Motor neuron (in vitro differentiated cells): ENCODE data around the gene UGT1A4. TPM values are rescaled to one million over a fixed set of nuclear protein-coding genes. Genes with fewer than 3 reads are reported as not detected.
A peak's percentile ranks its signal among the peaks of the same experiment; 100 is the strongest.

Source experiments
- ATAC-seq, 8 experiments: fragments of 200-7000 bp; cut with Tn5 transposase; replicated peaks in 6 of 8; 2 replicates each; pipeline ENCODE4 v1.8.0; 2021; ENCODE audit warnings: mild to moderate bottlenecking in 8 of 8, moderate library complexity in 8 of 8
- H3K27ac ChIP-seq, 2 donors: fragments of 250-450 bp; sonication (Bioruptor Pico); 2 replicates each; pipeline ENCODE4 v1.9.0; 2021; ENCODE audit warnings: antibody characterized with exemption in 2 of 2, mild to moderate bottlenecking in 2 of 2, moderate library complexity in 1 of 2
- H3K4me1 ChIP-seq, 2 donors: fragments of 250-450 bp; sonication (Bioruptor Pico); replicated peaks in 1 of 2; 2 replicates each; pipeline ENCODE4 v1.6.1; 2021; ENCODE audit warnings: antibody characterized with exemption in 2 of 2, mild to moderate bottlenecking in 2 of 2, moderate library complexity in 1 of 2
- H3K4me3 ChIP-seq, 5 donors: fragments of 250-450 bp; sonication (Bioruptor Pico); 2 replicates each; pipeline ENCODE4 v1.9.0; 2021; ENCODE audit warnings: antibody characterized with exemption in 5 of 5, mild to moderate bottlenecking in 5 of 5, moderate library complexity in 4 of 5
- WGBS, 10 experiments: fragments of 450-650 bp; shearing (Covaris generic); methylation state at CpG; one replicate each; pipeline ENCODE4 v1.0.0; 2022; 5-methylcytosine and 5-hydroxymethylcytosine counted together
- in situ Hi-C, 9 experiments: fragments of 400-800 bp; cut with MboI; loops; one replicate each; pipeline ENCODE4 v1.15.0; 2021; ENCODE audit warnings: low sequenced_read_pairs in 9 of 9, low pct_unique_long_range_greater_than_20kb in 2 of 9; ENCODE audit not compliant: unreplicated experiment in 9 of 9
- total RNA-seq, 8 experiments: library from RNA; unstranded; fragments of 300-600 nt; gene quantifications; 2 replicates each; pipeline versions ENCODE4 v1.2.3 to v1.2.4, GENCODE V29; 2022

The UGT1A4 gene
- total RNA-seq, 8 experiments from 2014 or later, result 0.08 to 2.3 (median 0.24) TPM; not detected in 4

GRCh38 chr2:233791151-233791882 lies 72.8 kb downstream of the UGT1A4 start:
- WGBS, 10 experiments, result 48 to 89% (median 85%) methylated on average over 3 to 15 of the region's 18 CpGs; no CpG with 5 or more reads in 5 of the 10 experiments
- no peak for ATAC-seq

GRCh38 chr2:233791883-233792329 lies 73.4 kb downstream of the UGT1A4 start:
- Histone ChIP-seq H3K27ac (no peak overlapping the region), H3K4me3 (no peak overlapping the region)
- in situ Hi-C loops, result no loop called here

More at GRCh38 chr2:233791151-233791882, 72.8 kb downstream of the UGT1A4 start:
- H3K4me3 ChIP-seq, result no peak overlapping the region
- H3K27ac ChIP-seq, result no peak overlapping the region
- H3K4me1 ChIP-seq, result no peaks in the 10 kb centered on the region
- in situ Hi-C loops, result no loop called here

GRCh38 chr2:233792720-233793119 lies 74.2 kb downstream of the UGT1A4 start:
- in situ Hi-C loops, result no loop called here
- Histone ChIP-seq H3K27ac (no peak overlapping the region), H3K4me1 (no peaks in the 10 kb centered on the region), H3K4me3 (no peak overlapping the region)
- ATAC-seq, result no peak
- WGBS, 10 experiments, result 67 to 97% (median 79%) methylated on average over 1 to 6 of the region's 7 CpGs; no CpG with 5 or more reads in 3 of the 10 experiments

More at GRCh38 chr2:233791883-233792329, 73.4 kb downstream of the UGT1A4 start:
- no peak for ATAC-seq
- no peaks in the 10 kb centered on the region for H3K4me1 ChIP-seq
- 62 to 80% (median 67%) methylated on average over 1 to 8 of the region's 9 CpGs; no CpG with 5 or more reads in 5 of the 10 experiments for WGBS, 10 experiments

- Histone ChIP-seq H3K27ac (no peak overlapping the region), H3K4me3 (no peak overlapping the region), H3K4me1 (no peaks in the 10 kb centered on the region)
- WGBS, 10 experiments, result 43 to 100% (median 80%) methylated on average over 1 to 9 of the region's 18 CpGs; no CpG with 5 or more reads in 3 of the 10 experiments
- ATAC-seq, result no peak
- in situ Hi-C loops, result no loop called here
Observed at GRCh38 chr2:233793465-233794127, 75.1 kb downstream of the UGT1A4 start.

GRCh38 chr2:233794128-233794658 lies 75.7 kb downstream of the UGT1A4 start:
- Histone ChIP-seq H3K4me3 (no peak overlapping the region), H3K27ac (no peak overlapping the region), H3K4me1 (no peaks in the 10 kb centered on the region)
- WGBS, 10 experiments, result 67 to 94% (median 89%) methylated on average over 2 to 9 of the region's 17 CpGs; no CpG with 5 or more reads in 5 of the 10 experiments
- in situ Hi-C loops, result no loop called here
- ATAC-seq, result no peak

- Histone ChIP-seq H3K4me3 (no peak overlapping the region), H3K27ac (no peak overlapping the region), H3K4me1 (no peaks in the 10 kb centered on the region)
- in situ Hi-C loops, result no loop called here
- ATAC-seq, result no peak
- WGBS, 10 experiments, result 92 to 100% (median 100%) methylated on average over 1 to 7 of the region's 13 CpGs; no CpG with 5 or more reads in 7 of the 10 experiments
Observed at GRCh38 chr2:233795735-233796171, 77.2 kb downstream of the UGT1A4 start.

GRCh38 chr2:233796254-233796653 lies 77.7 kb downstream of the UGT1A4 start:
- Histone ChIP-seq H3K4me3 (no peak overlapping the region), H3K27ac (no peak overlapping the region), H3K4me1 (no peaks in the 10 kb centered on the region)
- peak in 3 of 8 experiments; percentile 48 to 89 (median 86) for ATAC-seq
- 0 to 100% (median 100%) methylated on average over 1 to 2 of the region's 9 CpGs; no CpG with 5 or more reads in 6 of the 10 experiments for WGBS, 10 experiments
- in situ Hi-C loops, result no loop called here

- no peak for ATAC-seq
- Histone ChIP-seq H3K4me1 (no peaks in the 10 kb centered on the region), H3K27ac (no peak overlapping the region), H3K4me3 (no peak overlapping the region)
- in situ Hi-C loops, result no loop called here
- WGBS, 10 experiments, result 47 to 92% (median 76%) methylated on average over 3 to 8 of the region's 14 CpGs; no CpG with 5 or more reads in 3 of the 10 experiments
Observed at GRCh38 chr2:233798335-233799086, 80.0 kb downstream of the UGT1A4 start.

DNA sequence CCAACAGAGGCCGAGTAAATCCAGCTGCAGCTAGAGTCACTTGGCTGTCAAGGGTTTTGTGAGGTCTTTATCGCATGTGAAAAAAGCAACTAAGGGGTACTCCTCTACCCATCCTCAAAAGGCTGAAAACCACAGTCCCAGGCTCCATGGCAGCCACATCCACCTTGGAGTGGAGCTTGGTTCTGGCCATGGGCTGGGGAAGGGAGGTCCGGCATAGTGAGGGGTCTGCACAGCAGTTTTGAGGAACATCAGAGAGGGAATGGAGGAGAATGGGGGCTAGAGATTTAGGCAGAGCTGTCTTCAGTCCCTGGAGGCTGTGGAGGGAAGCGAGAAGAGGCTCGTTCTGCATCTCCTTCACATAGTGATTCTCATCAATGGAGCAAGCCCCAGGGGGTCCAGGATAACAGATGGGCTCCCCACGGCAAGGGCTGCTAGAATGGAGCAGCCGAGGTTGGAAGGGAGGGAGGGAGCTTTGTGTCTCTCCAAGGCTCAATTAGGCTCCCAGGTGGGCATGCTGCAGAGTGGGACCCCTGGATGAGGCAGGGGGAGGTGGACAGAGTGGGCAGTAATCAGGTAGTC lies 80.6 kb downstream of the UGT1A4 start:
- no peak overlapping the region for H3K27ac ChIP-seq
- in situ Hi-C loops, result no loop called here
- H3K4me1 ChIP-seq, result no peaks in the 10 kb centered on the region
- no peak overlapping the region for H3K4me3 ChIP-seq
- 42 to 87% (median 76%) methylated on average over 1 to 4 of the region's 7 CpGs; no CpG with 5 or more reads in 4 of the 10 experiments for WGBS, 10 experiments
- no peak for ATAC-seq

DNA sequence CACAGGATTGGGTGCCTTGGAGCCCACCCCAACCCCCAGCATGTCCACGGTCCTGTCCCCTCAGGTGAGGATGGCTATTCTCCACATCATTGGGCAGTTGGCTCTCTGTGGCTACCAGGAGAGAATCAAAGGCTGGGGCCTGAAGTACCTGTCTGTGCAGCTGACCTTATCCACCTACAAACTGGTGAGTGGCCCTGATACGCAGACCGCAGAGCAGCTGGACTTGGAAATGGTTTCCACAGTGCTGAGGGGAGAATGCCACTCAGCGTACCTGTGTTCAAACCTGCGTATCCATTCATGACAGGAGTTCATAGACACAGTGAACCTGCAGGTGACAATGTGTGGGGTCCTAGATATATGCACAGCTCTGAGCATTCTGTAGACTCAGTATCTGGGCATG lies 81.2 kb downstream of the UGT1A4 start:
- H3K27ac ChIP-seq, result no peak overlapping the region
- WGBS, 10 experiments, result 41 to 94% (median 49%) methylated on average over 3 to 4 of the region's 5 CpGs; no CpG with 5 or more reads in 7 of the 10 experiments
- in situ Hi-C loops, result no loop called here
- H3K4me1 ChIP-seq, result no peaks in the 10 kb centered on the region
- ATAC-seq, result no peak
- H3K4me3 ChIP-seq, result no peak overlapping the region

- Histone ChIP-seq H3K27ac (no peak overlapping the region), H3K4me1 (no peaks in the 10 kb centered on the region), H3K4me3 (no peak overlapping the region)
- no peak for ATAC-seq
- 20 to 100% (median 69%) methylated on average over 1 to 5 of the region's 7 CpGs; no CpG with 5 or more reads in 4 of the 10 experiments for WGBS, 10 experiments
- in situ Hi-C loops, result no loop called here
Observed at GRCh38 chr2:233800208-233800607, 81.7 kb downstream of the UGT1A4 start.

- H3K4me3 ChIP-seq, result no peak overlapping the region
- no peaks in the 10 kb centered on the region for H3K4me1 ChIP-seq
- in situ Hi-C loops, result no loop called here
- 18 to 100% (median 67%) methylated on average over 1 to 5 of the region's 9 CpGs; no CpG with 5 or more reads in 1 of the 10 experiments for WGBS, 10 experiments
- no peak for ATAC-seq
- no peak overlapping the region for H3K27ac ChIP-seq
Observed at GRCh38 chr2:233801357-233802131, 83.0 kb downstream of the UGT1A4 start.
